GM12878 (cell line): Measurements from ENCODE around the gene AANAT. TPM values are rescaled to one million over a fixed set of nuclear protein-coding genes. Genes with fewer than 3 reads are reported as not detected.
A peak's percentile ranks its signal among the peaks of the same experiment; 100 is the strongest.

Experiments
- ATAC-seq: fragments of 200-7000 bp; cut with Tn5 transposase; 3 replicates; pipeline ENCODE4 v1.9.1; 2020; ENCODE audit warnings: mild to moderate bottlenecking, moderate library complexity
- BruUV-seq: library from RNA; stranded (reverse); fragments of 400-500 nt; replicated peaks from 2 replicates; lab custom pipeline; 2021; lab: Mats Ljungman, UMichigan
- CTCF ChIA-PET: fragments of 300-600 bp; sonication (Branson Sonifier 250); formaldehyde crosslinking; extraction: SDS; loops from one replicate; lab custom pipeline; 2021; ENCODE audit warnings: inconsistent platforms; lab: Yijun Ruan, JAX
- POLR2A ChIA-PET: fragments of 350-600 bp; formaldehyde crosslinking; extraction: SDS; loops from one replicate; lab custom pipeline; 2021; ENCODE audit warnings: inconsistent platforms; lab: Charles Lee
- RAD21 ChIA-PET: fragments of 300-600 bp; sonication (Branson Sonifier 250); formaldehyde crosslinking; loops from one replicate; lab custom pipeline; 2023; ENCODE audit warnings: antibody characterized with exemption; ENCODE audit not compliant: unreplicated experiment; lab: Charles Lee
- SMC1A ChIA-PET: fragments of 300-600 bp; sonication (Branson Sonifier 250); formaldehyde crosslinking; loops from one replicate; lab custom pipeline; 2023; ENCODE audit not compliant: unreplicated experiment, uncharacterized antibody; lab: Charles Lee
- DNase-seq: peaks from one replicate; pipeline ENCODE4 v3.0.0-alpha.2; 2011; ENCODE audit warnings: low read depth, low spot score
- FAIRE-seq: peaks from 3 replicates; lab custom pipeline; 2011; peaks lifted over from hg19 to GRCh38; lab: Jason Lieb, UNC
- H2AFZ ChIP-seq: 2 replicates; pipeline ENCODE4 v1.6.0; 2011; ENCODE audit warnings: low read depth, low read length, control low read depth; ENCODE audit not compliant: control insufficient read depth
- H3K27ac ChIP-seq: 2 replicates; pipeline ENCODE4 v1.5.1; 2011; ENCODE audit warnings: control low read depth; ENCODE audit not compliant: control insufficient read depth, insufficient read depth
- H3K27me3 ChIP-seq, 2 experiments: replicated peaks in 1 of 2; 2 replicates each; pipeline versions ENCODE4 v1.6.0 to v1.6.1; 2011; ENCODE audit warnings: low read length in 1 of 2; ENCODE audit not compliant: control insufficient read depth in 2 of 2, insufficient read depth in 2 of 2
- H3K36me3 ChIP-seq, 2 experiments: 2 replicates each; pipeline ENCODE4 v1.5.1; 2011; ENCODE audit warnings: low read length in 1 of 2; ENCODE audit not compliant: control insufficient read depth in 2 of 2, insufficient read depth in 2 of 2
- H3K4me1 ChIP-seq: 2 replicates; pipeline ENCODE4 v1.6.1; 2011; ENCODE audit warnings: mild to moderate bottlenecking, low read length, moderate library complexity, mixed read lengths; ENCODE audit not compliant: control insufficient read depth, insufficient read depth
- H3K4me2 ChIP-seq: 2 replicates; pipeline ENCODE4 v1.6.0; 2011; ENCODE audit warnings: control low read depth; ENCODE audit not compliant: control insufficient read depth, insufficient read depth
- H3K4me3 ChIP-seq: fragments of 200-600 bp; sonication (generic); 2 replicates; pipeline ENCODE4 v1.5.1; 2016
- H3K79me2 ChIP-seq: 2 replicates; pipeline ENCODE4 v1.6.0; 2011; ENCODE audit warnings: low read length; ENCODE audit not compliant: control insufficient read depth, insufficient read depth
- H3K9ac ChIP-seq: 2 replicates; pipeline ENCODE4 v1.8.0; 2011; ENCODE audit warnings: low read length, control low read depth, mixed read lengths; ENCODE audit not compliant: control insufficient read depth, insufficient read depth
- H3K9me3 ChIP-seq: replicated peaks from 3 replicates; pipeline ENCODE4 v1.5.1; 2011; ENCODE audit warnings: mild to moderate bottlenecking, low read length; ENCODE audit not compliant: control insufficient read depth, insufficient read depth
- H4K20me1 ChIP-seq: 2 replicates; pipeline ENCODE4 v1.6.0; 2011; ENCODE audit not compliant: control insufficient read depth, insufficient read depth
- CBX3 ChIP-seq: fragments of 200-600 bp; sonication (generic); IDR thresholded peaks from 2 replicates; pipeline ENCODE4 v1.6.1; 2016; ENCODE audit warnings: low read depth, borderline replicate concordance
- CEBPB ChIP-seq, 2 experiments: fragments of 150-350 bp in 1 of 2; IDR thresholded peaks; 2 replicates each; pipeline ENCODE4 v1.6.1; 2012 to 2014; ENCODE audit warnings: low read depth in 2 of 2, low read length in 2 of 2, borderline replicate concordance in 1 of 2, inconsistent platforms in 1 of 2
- CHD4 ChIP-seq: fragments of 200-600 bp; sonication (generic); IDR thresholded peaks from 2 replicates; pipeline ENCODE4 v1.6.1; 2016; ENCODE audit warnings: mild to moderate bottlenecking
- CREB1 ChIP-seq: IDR thresholded peaks from 2 replicates; pipeline ENCODE4 v1.6.1; 2012; ENCODE audit warnings: low read depth, mild to moderate bottlenecking, inconsistent platforms
- CREM ChIP-seq: IDR thresholded peaks from 2 replicates; pipeline ENCODE4 v1.6.1; 2014; ENCODE audit warnings: antibody characterized with exemption, low read depth
- NBN ChIP-seq: fragments of 450-650 bp; IDR thresholded peaks from 2 replicates; pipeline ENCODE4 v1.6.1; 2016
- NFYA ChIP-seq: IDR thresholded peaks from 2 replicates; pipeline ENCODE4 v1.6.1; 2011; ENCODE audit warnings: low read depth, mild to moderate bottlenecking, low read length, improper control_type of control experiment, borderline replicate concordance
- NKRF ChIP-seq: fragments of 450-650 bp; conservative IDR thresholded peaks from 2 replicates; pipeline ENCODE4 v1.6.1; 2017; ENCODE audit warnings: mild to moderate bottlenecking, moderate library complexity
- PRDM15 ChIP-seq: fragments of 450-650 bp; formaldehyde crosslinking; IDR thresholded peaks from 2 replicates; pipeline ENCODE4 v1.4.0; 2020; ENCODE audit warnings: mild to moderate bottlenecking, moderate library complexity
- TAF1 ChIP-seq: IDR thresholded peaks from 2 replicates; pipeline ENCODE4 v1.6.1; 2011; ENCODE audit warnings: mild to moderate bottlenecking, low read depth, low read length, borderline replicate concordance
- YBX1 ChIP-seq: fragments of 450-650 bp; IDR thresholded peaks from 2 replicates; pipeline ENCODE4 v1.6.1; 2016; ENCODE audit warnings: antibody characterized with exemption
- ZNF217 ChIP-seq: fragments of 450-650 bp; IDR thresholded peaks from 2 replicates; pipeline ENCODE4 v1.6.1; 2017; ENCODE audit warnings: antibody characterized with exemption, mild to moderate bottlenecking
- WGBS: methylation state at CpG from one replicate; pipeline ENCODE4 v1.1.6; 2016; ENCODE audit warnings: low lambda C conversion rate; ENCODE audit not compliant: insufficient replicate concordance, insufficient coverage; ENCODE audit errors: missing lambda C conversion rate; 5-methylcytosine and 5-hydroxymethylcytosine counted together
- in situ Hi-C: fragments of 300-500 bp; cut with MboI; formaldehyde crosslinking; loops from 9 replicates; pipeline ENCODE4 v1.14.3; 2018; ENCODE audit warnings: mixed read lengths
- intact Hi-C: fragments of 100-400 bp; cut with micrococcal nuclease; formaldehyde crosslinking; loops from one replicate; pipeline ENCODE4 v1.14.2; 2022; ENCODE audit not compliant: unreplicated experiment
- polyA plus RNA-seq, 11 experiments: library from polyadenylated mRNA; depleted of rRNA in 4 of 11; unstranded in 6 of 11; stranded (reverse) in 5 of 11; fragments of >200 nt; fragmentation: Nextera tagmentation in 4 of 11; fragmentation: Illumina TruSeq in 1 of 11; extraction: Ambion mirVana in 4 of 11; extraction: Trizol in 1 of 11; gene quantifications; 1 replicate in 1 of 11; 2 replicates in 10 of 11; pipeline versions ENCODE4 v1.2.1 to v1.2.3, GENCODE V29; 2011 to 2016; ENCODE audit warnings: inconsistent platforms in 2 of 11, missing spikeins in 2 of 11, low read depth in 1 of 11
- total RNA-seq, 4 experiments: library from RNA; depleted of rRNA in 3 of 4; stranded (reverse); fragments of >200 nt in 3 of 4; fragmentation: Illumina TruSeq in 1 of 4; extraction: Trizol in 1 of 4; gene quantifications; 2 replicates each; pipeline versions ENCODE4 v1.2.1 to v1.2.3, GENCODE V29; 2013 to 2021
- TF ChIP-seq, protein P1 (sequence below): fragments of 450-650 bp; IDR thresholded peaks from 2 replicates; pipeline ENCODE4 v1.6.1; 2017; ENCODE audit warnings: mild to moderate bottlenecking, low read depth, inconsistent platforms; ENCODE audit not compliant: poor library complexity, severe bottlenecking

AANAT gene
- total and polyA plus RNA-seq, 10 of the 15 experiments (the other 5 are each of a cell fraction or from before 2014, with no cell fraction given) = 0.23 TPM; not detected in 9

GRCh38 chr17:76497979-76498875 is 30.8 kb downstream of the AANAT start:
- Histone ChIP-seq H3K79me2 (peaks cover 63% of the 10 kb centered on the region), H3K27ac (peak overlapping the region; percentile 86), H3K9me3 (no peaks in the 10 kb centered on the region), H3K4me2 (peak overlapping the region; percentile 88), H4K20me1 (no peaks in the 10 kb centered on the region), H3K27me3 (no peaks in the 10 kb centered on the region), H3K9ac (peak overlapping the region; percentile 81), H3K4me3 (peak overlapping the region; percentile 96), H3K36me3 (no peaks in the 10 kb centered on the region; a peak in 3 of 4 replicates), H3K4me1 (peaks cover 66% of the 10 kb centered on the region), H2AFZ (no peak overlapping the region)
- WGBS = 34% methylated on average over 31 of the region's 31 CpGs
- no TSS peak for BruUV-seq
- in situ Hi-C loops (no loop called here), intact Hi-C loops (no loop called here)
- FAIRE-seq = no peak
- ATAC-seq = peak; percentile 26
- no peak for DNase-seq
- ChIA-PET POLR2A (interaction anchor here (0.5 to 9.0 kb wide), 8 partner anchors 8 to 69 kb away, joined by 3 to 101 read pairs (median 8); partner anchors contain the start of gene AANAT), SMC1A (interaction anchor here (1.0 to 8.7 kb wide), 7 partner anchors 10 to 53 kb away, joined by 3 to 115 read pairs (median 4); partner anchors contain the start of gene AANAT), RAD21 (interaction anchor here (0.9 to 5.4 kb wide), 6 partner anchors 9 to 31 kb away, joined by 4 to 34 read pairs (median 6); partner anchors contain the start of gene AANAT), CTCF (interaction anchor here (0.8 to 3.1 kb wide), 8 partner anchors 13 to 174 kb away, joined by 3 to 15 read pairs (median 6); partner anchors contain the start of gene AANAT)
- TF ChIP-seq, protein P1, sequence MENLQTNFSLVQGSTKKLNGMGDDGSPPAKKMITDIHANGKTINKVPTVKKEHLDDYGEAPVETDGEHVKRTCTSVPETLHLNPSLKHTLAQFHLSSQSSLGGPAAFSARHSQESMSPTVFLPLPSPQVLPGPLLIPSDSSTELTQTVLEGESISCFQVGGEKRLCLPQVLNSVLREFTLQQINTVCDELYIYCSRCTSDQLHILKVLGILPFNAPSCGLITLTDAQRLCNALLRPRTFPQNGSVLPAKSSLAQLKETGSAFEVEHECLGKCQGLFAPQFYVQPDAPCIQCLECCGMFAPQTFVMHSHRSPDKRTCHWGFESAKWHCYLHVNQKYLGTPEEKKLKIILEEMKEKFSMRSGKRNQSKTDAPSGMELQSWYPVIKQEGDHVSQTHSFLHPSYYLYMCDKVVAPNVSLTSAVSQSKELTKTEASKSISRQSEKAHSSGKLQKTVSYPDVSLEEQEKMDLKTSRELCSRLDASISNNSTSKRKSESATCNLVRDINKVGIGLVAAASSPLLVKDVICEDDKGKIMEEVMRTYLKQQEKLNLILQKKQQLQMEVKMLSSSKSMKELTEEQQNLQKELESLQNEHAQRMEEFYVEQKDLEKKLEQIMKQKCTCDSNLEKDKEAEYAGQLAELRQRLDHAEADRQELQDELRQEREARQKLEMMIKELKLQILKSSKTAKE = no peak
- TF ChIP-seq CREM (0 out of 2 replicates have a peak, but pooled peaks have one; percentile 1), CREB1 (no peak), CHD4 (no peak), NKRF (no peak), NFYA (no peak), CEBPB (IDR thresholded peaks at IDR 0.05; ENCODE audit: borderline replicate concordance in 1 of 2, low read depth in 2 of 2, low read length in 2 of 2) (no peak), NBN (peak; percentile 92; the same call in 1 of the 2 replicates), CBX3 (no peak), PRDM15 (CRISPR knock-in tag) (no peak), ZNF217 (no peak), YBX1 (no peak), TAF1 (0 out of 2 replicates have a peak, but pooled peaks have one; percentile 9)
